Stomach (tissue), 4 donors: ENCODE data around the gene SLC35B2.

Experiments
- POLR2AphosphoS5 ChIP-seq, 3 donors: sonication (generic); formaldehyde crosslinking; IDR thresholded peaks; one replicate each; pipeline ENCODE4 v1.6.1; 2016; ENCODE audit warnings: antibody characterized with exemption in 3 of 3
- TF ChIP-seq, protein P1 (sequence below), 7 experiments: fragments of 450-650 bp in 4 of 7; fragments of 200-600 bp in 3 of 7; sonication (generic) in 3 of 7; IDR thresholded peaks; one replicate each; pipeline ENCODE4 v1.5.1; 2016 to 2019; ENCODE audit warnings: antibody characterized with exemption in 7 of 7, control low read depth in 2 of 7, mild to moderate bottlenecking in 1 of 7

DNA sequence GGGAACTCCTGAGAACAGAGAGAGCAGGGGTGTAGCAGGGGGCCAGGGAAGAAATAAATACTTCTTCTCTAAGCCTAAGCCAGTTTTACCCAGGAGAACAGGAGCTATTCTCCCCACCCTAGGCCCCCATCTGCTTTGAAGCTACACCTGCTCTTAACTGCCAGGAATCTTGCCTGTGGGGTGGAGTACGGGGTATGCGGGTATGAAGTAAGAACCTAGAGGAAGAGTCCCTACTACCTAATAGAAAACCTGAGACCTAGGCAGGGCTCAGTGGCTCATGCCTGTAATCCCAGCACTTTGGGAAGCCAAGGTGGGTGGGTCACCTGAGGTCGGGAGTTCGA, 32.4 kb downstream of the SLC35B2 start:
- TF ChIP-seq, protein P1, sequence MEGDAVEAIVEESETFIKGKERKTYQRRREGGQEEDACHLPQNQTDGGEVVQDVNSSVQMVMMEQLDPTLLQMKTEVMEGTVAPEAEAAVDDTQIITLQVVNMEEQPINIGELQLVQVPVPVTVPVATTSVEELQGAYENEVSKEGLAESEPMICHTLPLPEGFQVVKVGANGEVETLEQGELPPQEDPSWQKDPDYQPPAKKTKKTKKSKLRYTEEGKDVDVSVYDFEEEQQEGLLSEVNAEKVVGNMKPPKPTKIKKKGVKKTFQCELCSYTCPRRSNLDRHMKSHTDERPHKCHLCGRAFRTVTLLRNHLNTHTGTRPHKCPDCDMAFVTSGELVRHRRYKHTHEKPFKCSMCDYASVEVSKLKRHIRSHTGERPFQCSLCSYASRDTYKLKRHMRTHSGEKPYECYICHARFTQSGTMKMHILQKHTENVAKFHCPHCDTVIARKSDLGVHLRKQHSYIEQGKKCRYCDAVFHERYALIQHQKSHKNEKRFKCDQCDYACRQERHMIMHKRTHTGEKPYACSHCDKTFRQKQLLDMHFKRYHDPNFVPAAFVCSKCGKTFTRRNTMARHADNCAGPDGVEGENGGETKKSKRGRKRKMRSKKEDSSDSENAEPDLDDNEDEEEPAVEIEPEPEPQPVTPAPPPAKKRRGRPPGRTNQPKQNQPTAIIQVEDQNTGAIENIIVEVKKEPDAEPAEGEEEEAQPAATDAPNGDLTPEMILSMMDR (IDR thresholded peaks at IDR 0.05) = no peak
- no peak for TF ChIP-seq POLR2AphosphoS5 (IDR thresholded peaks at IDR 0.05)
